ENCODE data around the gene ADRA2C.

Gene ADRA2C

DNA sequence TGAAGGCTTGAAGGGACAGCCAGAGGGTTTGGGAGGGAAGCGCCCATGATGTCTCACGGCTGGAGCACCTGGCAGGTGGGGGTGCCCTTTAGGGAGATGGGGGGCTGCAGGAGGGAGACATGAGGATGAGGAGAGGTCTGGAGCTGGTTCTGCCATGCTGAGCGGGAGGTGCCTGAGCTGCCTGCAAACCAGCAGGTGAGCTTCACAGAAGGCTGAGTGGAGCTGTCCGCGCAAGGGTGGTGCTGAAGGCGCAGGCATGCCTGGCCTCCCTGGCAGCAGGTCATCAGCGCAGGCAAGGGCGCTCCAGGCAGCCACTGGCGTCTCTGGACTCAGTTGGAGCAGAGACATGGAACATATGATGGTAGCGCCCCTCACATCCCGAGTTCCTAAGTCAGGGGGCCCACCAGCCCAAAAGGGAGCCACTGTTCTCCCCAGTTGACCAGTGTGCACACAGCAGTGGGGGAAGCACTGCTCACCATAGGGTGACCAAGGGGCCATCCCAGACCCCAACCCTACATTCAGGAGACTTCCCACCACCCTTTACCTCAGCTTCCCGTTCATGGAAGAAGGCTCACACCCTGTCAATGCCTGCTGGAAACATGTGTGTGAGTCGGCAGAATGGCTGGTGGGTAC lies 25.8 kb downstream of the ADRA2C start:
- DNase-seq (ENCODE audit: low read depth in 1 of 2, low spot score in 1 of 2) = no peak

DNA sequence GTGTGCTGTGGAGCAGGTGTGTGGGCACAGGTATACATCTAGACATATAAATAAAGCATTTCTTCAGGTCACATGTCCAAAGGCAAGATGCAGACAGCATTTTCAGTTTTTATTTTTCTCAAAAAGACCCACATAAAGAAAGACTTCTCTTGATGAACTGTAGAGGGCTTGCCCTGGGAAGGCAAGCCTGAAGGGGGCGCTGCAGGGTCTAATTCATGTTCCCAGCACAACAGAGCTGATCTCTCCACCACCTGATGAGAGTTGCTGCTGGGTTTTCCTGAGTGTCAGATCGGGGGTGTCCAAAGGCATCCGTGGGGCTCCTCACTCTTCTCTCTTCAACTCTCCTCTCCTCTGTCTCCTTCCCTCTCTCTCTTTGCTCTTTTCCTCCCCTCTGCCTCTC lies 26.6 kb downstream of the ADRA2C start:
- DNase-seq (ENCODE audit: low read depth in 1 of 2, low spot score in 1 of 2) = no peak

DNA sequence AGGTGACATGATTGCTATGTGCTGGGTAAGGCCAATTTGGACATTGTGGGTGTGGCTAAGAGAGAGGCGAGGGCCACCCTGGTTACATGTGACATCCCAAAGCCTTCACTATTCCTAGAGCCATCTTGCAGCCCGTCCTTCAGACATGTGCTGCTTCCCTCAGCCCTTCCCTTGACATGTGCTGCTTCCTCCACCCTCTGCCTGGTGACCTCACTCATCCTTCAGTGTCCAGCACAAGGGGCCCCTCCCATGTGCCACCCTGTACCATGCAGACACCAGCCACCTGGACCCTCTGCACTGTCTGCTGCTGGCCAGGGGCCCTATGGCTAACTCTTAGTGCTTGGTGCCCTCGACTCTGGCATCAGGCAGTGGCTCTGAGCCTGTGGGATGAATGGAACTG lies 27.4 kb downstream of the ADRA2C start:
- no peak for DNase-seq (ENCODE audit: low read depth in 1 of 2, low spot score in 1 of 2)

DNA sequence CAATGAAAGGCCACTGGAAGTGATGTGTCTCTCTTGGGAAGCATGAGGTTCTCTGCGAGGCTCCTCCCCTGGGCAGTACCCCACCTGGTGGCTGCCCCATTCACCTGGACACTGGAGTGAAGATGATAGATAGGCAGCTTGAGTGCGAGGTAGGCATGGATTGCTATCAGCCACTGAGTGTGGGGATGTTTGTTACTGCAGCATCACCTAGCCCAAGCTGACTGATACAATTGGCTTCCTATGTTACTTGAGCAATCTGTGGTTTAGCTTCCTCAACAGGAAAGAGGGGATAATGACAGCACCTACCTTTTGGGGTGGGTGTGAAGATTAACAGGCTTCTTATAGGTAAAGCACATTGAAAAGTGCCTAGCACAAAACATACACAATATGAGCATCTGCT lies 30.8 kb downstream of the ADRA2C start:
- no peak for DNase-seq (ENCODE audit: low read depth in 1 of 2, low spot score in 1 of 2)

DNA sequence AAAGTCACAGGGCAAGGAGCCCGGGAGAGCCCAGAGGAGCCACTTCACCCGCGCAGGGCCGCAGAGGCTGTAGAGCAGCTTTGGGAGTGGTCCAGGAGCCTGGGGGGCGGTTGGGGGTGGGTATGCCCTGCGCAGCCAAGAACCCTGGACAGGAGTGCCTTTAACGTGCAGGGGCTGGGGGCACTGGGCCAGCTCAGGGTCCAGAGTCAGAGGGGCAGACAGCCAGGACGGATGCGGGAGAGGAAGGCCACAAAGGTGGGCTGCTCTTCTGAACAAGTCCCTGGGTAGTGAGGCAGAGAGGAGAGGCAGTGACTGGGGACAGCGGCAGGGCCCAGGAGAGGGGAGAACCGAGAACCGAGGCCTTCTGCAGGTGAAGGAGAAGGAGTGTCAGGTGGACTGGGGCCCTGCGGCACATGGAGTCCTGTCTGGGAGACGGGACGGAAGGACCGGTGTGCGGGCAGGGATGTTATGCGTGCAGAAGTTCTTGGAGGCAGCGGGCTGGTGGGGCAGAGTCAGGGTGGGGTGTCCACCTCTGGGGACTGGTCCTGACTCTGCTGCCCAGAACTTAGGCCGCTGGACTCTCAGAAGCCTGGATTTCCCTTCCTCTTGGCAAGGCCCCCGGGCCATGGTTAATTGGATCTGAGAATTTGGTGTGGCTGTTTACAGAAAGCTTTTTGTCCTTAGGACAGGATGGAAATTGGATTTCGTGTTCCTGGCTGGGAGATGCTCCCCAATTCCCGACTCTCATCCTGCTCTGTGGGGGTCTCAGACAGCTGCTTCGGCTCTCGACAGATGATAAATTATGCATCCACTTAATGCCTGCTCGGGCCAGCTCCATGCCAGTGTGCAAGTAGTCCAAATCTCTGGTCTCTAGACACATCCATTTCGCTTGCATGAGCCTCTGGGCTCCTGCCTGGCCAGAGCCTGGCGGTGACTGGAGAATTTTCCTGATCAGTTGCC lies 31.9 kb downstream of the ADRA2C start:
- no peak for DNase-seq (ENCODE audit: low read depth in 1 of 2, low spot score in 1 of 2)

DNA sequence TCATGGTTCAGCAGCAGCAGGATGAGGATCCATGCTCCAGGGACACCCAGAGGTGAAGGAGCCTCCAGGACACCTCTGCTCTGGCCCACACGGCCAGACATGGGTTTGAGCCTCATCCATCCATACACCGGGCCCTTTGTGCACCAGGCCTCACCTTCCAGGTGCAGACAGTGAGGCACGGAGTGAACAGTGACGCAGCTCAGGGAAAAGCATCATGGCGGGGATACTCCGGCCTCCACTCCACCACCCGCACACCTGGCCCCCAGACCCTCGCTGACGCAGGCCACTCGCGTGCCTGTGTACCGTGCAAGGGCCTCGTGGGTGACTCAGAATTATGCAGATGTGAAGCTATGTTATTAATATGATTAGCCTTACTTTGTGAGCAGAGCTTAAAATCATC lies 33.3 kb downstream of the ADRA2C start:
- no peak for DNase-seq (ENCODE audit: low read depth in 1 of 2, low spot score in 1 of 2)

DNA sequence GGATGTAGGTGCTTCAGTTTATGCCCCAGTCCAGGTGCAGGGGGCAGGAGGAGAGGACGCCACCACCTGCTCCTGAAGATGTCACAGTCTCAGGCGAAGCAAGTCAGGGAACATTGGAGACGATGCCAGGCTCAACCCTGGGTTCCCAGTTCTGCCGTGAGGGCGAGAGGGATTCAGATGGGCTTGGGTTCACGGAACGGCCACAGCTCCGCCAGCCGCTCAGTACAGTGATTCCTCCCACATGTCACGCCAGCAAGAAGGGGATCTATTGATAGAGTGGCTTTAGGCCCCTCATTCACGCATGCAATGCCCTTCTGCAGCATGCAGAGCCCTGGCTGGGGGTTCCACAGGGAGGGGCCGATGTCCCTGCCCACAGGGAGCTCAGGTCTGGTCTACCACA lies 34.2 kb downstream of the ADRA2C start:
- DNase-seq (ENCODE audit: low read depth in 1 of 2, low spot score in 1 of 2) = no peak

DNA sequence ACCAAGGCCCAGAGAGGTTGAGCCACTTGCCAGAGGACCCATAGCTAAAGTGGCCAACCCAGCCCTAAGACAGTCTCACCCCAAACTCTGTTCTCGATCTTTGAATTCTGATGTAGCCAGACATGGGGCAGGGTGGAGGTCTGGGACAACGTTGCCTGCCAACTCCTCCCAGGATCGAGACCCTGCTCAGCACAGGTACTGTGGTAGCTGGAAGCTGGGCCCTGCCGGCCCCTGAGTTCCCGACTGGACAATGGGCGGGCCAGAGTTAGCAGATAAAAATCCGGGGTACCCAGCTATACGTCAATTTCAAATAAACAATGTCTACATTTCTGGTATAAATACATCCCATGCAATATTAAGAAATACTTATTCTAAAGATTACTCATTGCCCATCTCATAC lies 35.3 kb downstream of the ADRA2C start:
- DNase-seq (ENCODE audit: low read depth in 1 of 2, low spot score in 1 of 2) = no peak

DNA sequence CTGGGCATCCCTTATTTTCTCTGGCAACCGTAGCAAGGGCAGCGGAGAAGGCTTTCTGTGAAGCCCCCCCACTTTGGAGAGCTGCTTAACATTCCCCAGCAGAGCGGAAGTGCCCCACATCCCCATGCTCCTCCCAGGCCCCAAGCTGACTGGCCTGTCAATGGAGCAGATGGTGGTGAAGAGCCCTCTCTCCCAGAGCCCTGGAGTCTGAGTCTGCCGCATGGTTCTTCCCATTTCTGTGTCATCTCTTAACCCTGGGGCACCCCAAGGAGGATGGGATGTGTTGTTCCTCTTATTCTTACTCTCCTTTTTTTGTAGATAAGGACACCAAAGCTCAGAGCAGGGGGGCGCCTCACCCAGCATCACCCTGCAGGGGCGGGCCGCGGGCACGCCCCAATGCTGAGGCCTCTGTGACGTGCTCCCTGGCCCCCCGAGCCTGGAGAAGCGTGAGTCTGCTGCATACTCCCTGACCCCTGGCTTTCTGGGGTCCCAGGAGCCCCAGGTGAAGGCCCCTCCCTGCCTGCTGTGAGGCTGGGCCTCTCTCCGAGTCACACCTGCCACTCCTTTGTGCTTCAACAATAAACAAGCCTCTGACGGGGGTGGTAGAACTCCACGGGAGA lies 35.9 kb downstream of the ADRA2C start:
- no peak for DNase-seq (ENCODE audit: low read depth in 1 of 2, low spot score in 1 of 2)

DNA sequence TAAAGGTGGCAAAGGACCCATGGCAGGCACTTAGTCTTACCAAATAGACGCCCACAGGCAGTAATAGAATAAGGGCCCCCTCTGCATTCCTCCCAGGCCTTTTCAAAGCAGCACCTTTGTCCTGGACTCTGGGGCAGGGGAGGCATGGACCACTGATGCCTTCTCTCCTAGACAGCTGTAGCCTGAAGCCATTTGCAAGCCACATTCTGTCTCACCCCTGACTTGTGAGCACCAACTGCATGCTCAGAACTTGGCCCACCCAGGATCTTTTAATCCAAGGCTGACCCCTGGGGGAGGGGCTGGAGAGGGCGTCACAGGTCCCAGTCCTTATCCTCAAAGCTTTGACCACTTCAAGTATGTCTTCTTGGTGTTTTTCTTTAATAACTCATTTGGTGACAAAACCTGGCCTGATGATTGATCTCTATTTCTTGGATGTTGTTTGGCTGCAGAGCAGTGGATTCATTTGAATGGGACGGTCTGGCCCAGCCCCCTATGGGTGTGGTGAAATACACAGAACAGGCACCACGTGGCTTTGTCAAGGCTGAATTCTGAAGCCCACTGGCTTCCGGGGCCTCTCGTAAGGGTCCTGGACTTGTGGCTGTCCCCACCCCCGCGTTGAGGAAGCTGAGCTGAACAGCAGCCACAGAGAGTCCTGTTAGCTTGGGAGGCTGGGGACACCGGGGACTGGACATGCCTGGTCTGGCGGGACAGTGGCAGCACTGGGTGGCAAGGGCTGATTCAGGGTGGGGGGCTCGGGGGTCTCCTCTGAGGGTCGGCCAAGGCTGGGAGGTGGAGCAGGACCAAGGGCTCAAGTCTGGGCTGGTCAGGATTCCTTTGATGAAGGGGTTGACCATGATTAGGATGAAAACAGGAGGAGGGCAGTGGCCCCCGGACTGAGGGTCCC lies 36.6 kb downstream of the ADRA2C start:
- DNase-seq (ENCODE audit: low read depth in 1 of 2, low spot score in 1 of 2) = no peak

DNA sequence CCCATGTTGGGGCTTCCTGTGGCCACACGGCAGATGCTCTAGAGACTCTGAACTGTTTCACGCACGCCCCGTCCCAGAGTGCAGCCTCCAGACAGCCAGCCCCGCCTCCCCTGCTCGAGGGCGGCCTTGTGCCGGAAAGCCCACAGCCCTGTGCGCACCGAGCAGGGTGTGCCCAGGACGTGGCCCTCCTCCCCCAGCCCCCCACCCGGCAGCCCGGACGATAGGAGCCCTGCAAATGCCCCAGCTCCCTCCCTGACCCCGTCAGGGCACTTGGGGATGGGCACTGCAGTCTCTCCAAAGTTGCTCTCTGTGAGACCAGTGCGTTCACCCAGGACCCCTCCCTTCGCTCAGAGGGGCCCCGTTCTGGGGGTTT lies 37.3 kb downstream of the ADRA2C start:
- DNase-seq (ENCODE audit: low read depth in 1 of 2, low spot score in 1 of 2) = no peak

DNA sequence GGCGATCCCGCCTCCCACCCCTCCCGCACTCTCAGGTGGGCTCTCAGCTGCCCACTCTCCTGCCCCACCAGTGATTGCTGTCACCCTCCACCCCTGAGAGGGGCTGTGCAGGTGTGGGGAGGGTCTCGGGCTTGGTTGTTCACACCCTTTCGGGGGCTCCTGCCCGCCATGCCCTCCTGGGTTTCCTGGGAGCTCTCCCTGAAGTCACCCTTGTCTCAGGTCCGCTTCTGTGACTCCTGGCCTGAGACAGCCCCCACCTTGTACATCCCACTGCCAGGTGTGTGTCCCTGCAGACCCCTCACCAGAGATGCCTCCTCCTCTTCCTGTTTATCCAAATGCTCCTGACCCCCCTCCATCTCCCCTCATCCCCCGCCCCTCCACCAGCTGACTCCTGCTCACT lies 37.8 kb downstream of the ADRA2C start:
- DNase-seq (ENCODE audit: low read depth in 1 of 2, low spot score in 1 of 2) = no peak

DNA sequence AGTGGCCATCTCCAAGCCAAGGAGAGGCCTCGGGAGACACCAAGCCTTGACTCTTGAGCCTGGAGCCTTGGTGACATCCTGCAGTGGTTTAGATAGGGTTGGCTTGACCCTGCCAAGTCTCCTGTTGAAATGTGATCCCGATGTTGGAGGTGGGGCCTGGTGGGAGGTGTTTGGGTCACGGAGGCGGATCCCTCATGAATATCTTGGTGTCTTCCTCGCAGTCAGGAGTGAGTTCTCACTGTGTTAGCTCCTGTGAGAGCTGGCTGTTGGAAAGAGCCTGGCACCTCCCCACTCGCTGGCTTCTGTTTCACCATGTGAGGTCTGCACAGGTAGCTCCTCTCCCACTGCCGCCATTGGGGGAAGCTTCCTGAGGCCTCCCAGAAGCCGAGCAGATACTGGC lies 38.8 kb downstream of the ADRA2C start:
- no peak for DNase-seq (ENCODE audit: low read depth in 1 of 2, low spot score in 1 of 2)

DNA sequence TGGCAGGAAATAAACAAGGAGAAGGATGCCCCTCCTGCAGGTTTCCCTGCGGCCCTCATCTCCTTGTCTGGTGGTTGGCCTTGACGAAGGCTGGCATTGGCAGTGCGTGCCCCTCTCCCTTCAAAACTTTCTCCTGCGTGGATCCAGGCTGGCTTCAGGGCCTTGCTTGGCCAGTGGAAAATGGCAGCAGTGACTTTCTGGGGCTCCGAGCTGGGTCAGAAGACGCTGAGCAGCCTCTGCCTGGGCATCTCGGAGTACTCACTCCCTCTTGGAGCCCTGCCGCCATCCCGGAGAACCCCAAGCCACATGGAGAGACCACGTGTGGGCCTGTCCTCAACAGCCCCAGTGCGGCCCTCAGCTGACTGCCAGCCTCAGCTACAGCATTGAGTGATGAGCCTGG lies 39.5 kb downstream of the ADRA2C start:
- DNase-seq (ENCODE audit: low read depth in 1 of 2, low spot score in 1 of 2) = no peak

DNA sequence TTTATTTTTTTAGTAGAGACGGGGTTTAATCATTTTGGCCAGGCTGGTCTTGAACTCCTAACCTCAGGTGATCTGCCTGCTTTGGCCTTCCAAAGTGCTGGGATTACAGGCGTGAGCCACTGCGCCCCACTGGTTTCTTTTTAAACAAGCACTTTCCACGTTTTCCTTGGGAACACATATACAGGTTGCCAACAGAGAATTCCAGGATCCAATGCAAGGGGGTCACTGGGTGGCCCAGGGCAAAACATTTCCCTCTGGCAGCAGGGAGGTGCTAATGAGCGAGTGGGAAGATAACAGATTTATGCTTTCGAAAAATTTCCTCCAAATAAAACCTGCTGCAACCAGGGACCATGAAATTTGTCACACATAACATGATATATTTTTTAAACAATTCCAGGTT lies 41.1 kb downstream of the ADRA2C start:
- DNase-seq (ENCODE audit: low read depth in 1 of 2, low spot score in 1 of 2) = no peak

DNA sequence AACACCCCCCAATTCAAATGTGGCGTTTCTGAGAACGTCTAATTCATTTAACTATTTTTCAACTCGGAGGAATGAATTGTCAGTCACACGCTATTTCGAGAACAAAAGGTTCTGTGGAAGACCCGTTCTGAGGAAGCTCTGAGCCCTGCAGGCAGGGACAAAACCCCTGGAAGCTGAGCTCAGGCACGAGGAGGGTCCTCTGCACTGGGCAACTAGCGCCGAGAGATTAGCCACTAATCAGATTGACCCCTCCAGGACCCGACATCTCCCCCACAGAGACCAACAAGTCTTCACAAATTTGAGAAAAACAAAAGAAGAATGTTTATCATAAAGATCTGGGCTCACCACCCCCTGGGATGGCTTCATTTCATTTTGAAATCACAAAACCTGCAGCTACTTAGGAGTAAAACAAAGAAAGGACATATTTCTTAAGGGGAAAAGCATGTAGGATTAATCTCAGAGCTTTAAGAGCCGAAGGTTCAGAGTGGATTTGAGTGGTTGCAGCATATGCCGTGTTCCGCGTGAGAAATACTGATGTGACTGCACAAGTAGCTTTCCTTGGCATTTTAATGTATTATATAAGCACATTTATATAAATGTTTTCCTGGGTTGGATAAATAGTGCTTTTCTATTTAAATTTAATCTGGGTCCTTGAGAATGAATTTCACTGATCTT lies 41.8 kb downstream of the ADRA2C start:
- DNase-seq (ENCODE audit: low read depth in 1 of 2, low spot score in 1 of 2) = no peak

DNA sequence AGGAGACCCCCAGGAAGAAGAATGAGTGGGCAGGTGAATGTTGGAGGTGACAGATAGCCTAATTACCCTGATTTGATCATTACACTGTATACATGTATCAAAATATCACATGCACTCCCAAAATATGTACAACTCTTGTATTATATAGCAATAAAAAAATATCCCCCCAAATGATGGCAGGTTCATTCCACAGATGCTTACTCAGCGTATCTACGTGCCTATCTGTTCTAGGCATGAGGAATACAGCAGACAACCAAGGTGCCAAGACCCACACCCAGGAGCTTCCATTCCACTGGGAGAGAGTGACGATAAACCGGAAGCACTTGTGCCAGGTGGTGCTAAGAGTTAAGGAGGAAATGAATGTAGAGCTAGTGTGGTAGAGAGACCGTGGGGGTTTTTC lies 42.4 kb downstream of the ADRA2C start:
- DNase-seq (ENCODE audit: low read depth in 1 of 2, low spot score in 1 of 2) = no peak

DNA sequence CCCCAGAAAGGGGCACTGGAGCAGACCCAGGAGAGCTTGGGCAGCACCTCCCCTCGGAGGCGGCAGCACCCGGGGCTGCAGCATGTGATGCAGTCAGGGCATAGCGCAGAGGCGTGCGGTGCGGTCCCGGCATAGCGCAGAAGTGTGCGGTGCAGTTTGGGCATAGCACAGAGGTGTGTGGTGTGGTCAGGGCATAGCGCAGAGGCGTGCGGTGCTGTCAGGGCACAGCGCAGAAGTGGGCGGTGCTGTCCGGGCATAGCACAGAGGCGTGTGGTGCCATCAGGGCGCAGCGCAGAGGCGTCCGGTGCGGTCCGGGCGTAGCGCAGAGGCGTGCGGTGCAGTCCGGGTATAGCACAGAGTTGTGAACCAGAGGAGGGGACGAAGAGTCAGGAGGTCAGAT lies 42.8 kb downstream of the ADRA2C start:
- no peak for DNase-seq (ENCODE audit: low read depth in 1 of 2, low spot score in 1 of 2)

DNA sequence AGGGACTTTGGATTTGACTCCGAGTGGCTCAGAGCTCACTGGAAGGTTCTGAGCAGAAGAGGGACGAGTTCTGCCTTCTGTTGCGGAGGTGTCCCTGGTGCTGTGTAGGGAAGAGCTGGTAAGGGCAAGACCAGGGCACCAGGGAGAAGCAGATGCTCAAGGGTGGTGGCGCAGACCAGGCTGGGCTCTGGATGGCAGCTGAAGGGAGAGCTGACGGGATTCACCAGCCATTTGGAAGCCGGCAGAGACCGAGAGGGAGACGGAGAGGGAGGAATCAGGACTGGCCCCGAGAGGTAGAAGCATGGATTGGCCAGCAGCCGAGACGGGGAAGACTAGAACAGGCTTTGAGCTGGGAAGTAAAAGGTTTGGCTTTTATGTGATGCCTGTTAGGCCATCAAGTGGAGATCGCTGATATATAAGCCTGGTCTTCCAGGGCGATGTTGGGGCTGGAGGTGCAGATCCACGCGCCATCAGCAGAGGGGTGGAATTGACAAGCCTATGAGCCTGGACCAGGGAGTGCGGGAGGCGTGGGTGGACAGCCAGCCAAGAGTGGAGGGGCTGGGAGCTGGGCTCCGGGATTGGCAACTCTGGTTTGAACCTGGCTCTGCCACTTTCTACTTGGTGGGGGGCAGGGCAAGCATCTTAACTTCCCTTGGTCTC lies 43.4 kb downstream of the ADRA2C start:
- DNase-seq (ENCODE audit: low read depth in 1 of 2, low spot score in 1 of 2) = no peak

DNA sequence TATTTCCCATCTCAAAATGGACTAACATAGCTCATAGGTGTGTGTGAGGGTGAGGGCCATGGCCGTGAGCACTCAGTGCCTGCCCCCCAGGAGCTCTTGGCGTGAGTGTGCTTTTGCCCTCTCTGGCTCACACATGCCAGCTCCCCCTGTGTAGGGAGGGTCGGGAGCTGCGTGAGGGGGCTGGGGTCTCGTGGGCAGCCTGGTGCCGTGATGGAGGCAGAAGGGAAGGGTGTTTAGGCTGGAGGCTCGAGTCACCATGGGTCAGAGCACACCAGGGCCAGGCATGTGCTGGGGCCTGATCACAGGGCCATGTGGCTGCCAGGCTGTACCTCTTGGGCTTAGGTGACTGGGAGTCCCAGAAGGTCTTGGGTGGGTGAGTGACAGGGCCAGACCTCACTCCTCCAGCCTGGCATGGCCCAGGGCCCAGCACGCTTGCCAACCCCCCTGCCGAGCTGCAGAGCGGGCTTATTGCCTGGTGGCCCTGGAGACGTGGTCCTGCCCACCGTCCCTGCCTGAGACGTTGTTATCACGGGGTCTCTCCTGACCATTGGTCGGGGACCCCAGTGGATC lies 44.0 kb downstream of the ADRA2C start:
- no peak for DNase-seq (ENCODE audit: low read depth in 1 of 2, low spot score in 1 of 2)
